Heart left ventricle (tissue), 16 donors: ENCODE measurements around the gene TUBE1. TPM values are rescaled to one million over a fixed set of nuclear protein-coding genes. Genes with fewer than 3 reads are reported as not detected.

Source experiments
- ATAC-seq, 4 donors: fragments of 200-7000 bp; cut with Tn5 transposase; one replicate each; pipeline ENCODE4 v1.9.1; 2020 to 2022; ENCODE audit warnings: moderate library complexity in 4 of 4, mild to moderate bottlenecking in 3 of 4, moderate number of reproducible peaks in 1 of 4
- DNase-seq, 5 donors: peaks; one replicate each; pipeline ENCODE4 v3.0.0-alpha.2; 2020
- H3K27ac ChIP-seq, 12 donors: fragments of 200-600 bp; sonication (generic) in 4 of 12; one replicate each; pipeline versions ENCODE4 v1.5.0 to v1.8.0; 2016 to 2022; ENCODE audit warnings: mild to moderate bottlenecking in 2 of 12
- H3K27me3 ChIP-seq, 9 donors: fragments of 200-600 bp; sonication (generic) in 2 of 9; one replicate each; pipeline versions ENCODE4 v1.5.1 to v1.8.0; 2016 to 2022; ENCODE audit warnings: mild to moderate bottlenecking in 3 of 9
- H3K36me3 ChIP-seq, 9 donors: fragments of 200-600 bp; sonication (generic) in 2 of 9; one replicate each; pipeline versions ENCODE4 v1.5.0 to v1.8.0; 2018 to 2022; ENCODE audit warnings: mild to moderate bottlenecking in 2 of 9
- H3K4me1 ChIP-seq, 12 donors: fragments of 200-600 bp; sonication (generic) in 4 of 12; one replicate each; pipeline versions ENCODE4 v1.5.0 to v1.8.0; 2016 to 2022; ENCODE audit warnings: mild to moderate bottlenecking in 3 of 12
- H3K4me3 ChIP-seq, 12 donors: fragments of 200-600 bp; sonication (generic) in 4 of 12; one replicate each; pipeline versions ENCODE4 v1.5.0 to v1.8.0; 2017 to 2022; ENCODE audit warnings: mild to moderate bottlenecking in 9 of 12, moderate library complexity in 4 of 12
- H3K9me3 ChIP-seq, 12 donors: fragments of 200-600 bp; sonication (generic) in 4 of 12; one replicate each; pipeline versions ENCODE4 v1.5.0 to v1.8.0; 2016 to 2022; ENCODE audit warnings: mild to moderate bottlenecking in 1 of 12
- CTCF ChIP-seq, 12 donors: fragments of 200-600 bp; sonication (generic) in 4 of 12; IDR thresholded peaks; one replicate each; pipeline versions ENCODE4 v1.5.0 to v1.8.0; 2018 to 2022; ENCODE audit warnings: antibody characterized with exemption in 12 of 12, mild to moderate bottlenecking in 5 of 12
- POLR2A ChIP-seq, 2 donors: fragments of 450-650 bp; IDR thresholded peaks; one replicate each; pipeline ENCODE4 v1.6.1; 2017; ENCODE audit warnings: antibody characterized with exemption in 2 of 2, mild to moderate bottlenecking in 2 of 2, moderate library complexity in 2 of 2
- WGBS, 4 donors: extraction: QIAGEN DNeasy Blood & Tissue Kit in 2 of 4; methylation state at CpG; one replicate each; pipeline versions ENCODE4 v1.1.5 to v1.1.7; 2013 to 2018; 5-methylcytosine and 5-hydroxymethylcytosine counted together
- intact Hi-C, 10 donors: fragments of 100-400 bp; cut with DNase I; formaldehyde crosslinking; loops; one replicate each; pipeline versions ENCODE4 v1.11.1 to v1.14.2; 2022
- polyA plus RNA-seq, 2 donors: library from polyadenylated mRNA; stranded (reverse); fragments of 200-250 nt; gene quantifications; one replicate each; pipeline ENCODE4 v1.2.3, GENCODE V29; 2013
- total RNA-seq, 9 donors: library from RNA; depleted of rRNA in 2 of 9; stranded (reverse); fragments of >200 nt in 2 of 9; fragmentation: NEBNext Ultra II Directional in 3 of 9; extraction: Animal tissue kit (Norgen Biotek cat#: 25700) in 3 of 9; gene quantifications; one replicate each; pipeline versions ENCODE4 v1.1.0 to v1.2.4, GENCODE V29; 2016 to 2023
- donor health status: ischemic (EF 13 %, LVEDD 7.1; RV severe dilation, severe dysfunction).
- donor health status: healthy with polysubstance abuse.
- donor health status: DM: no; HTN: yes; CAD: no.
- donor health status: DM: no; HTN: no; CAD: no.
- donor health status: ischemic (EF 25% LVEDD 6.9; RV normal size, moderate dysfunction).
- donor health status: ischemic (EF 25% LVEDD 5.7; RV mildly dilated, moderate dysfunction).
- donor health status: healthy.
- donor health status: DM: yes; HTN: yes; CAD: no.
- donor health status: ischemic (EF 35%, LVEDD 5.7; RV mildly dilated, moderate dysfunction).
- donor health status: nonischemic (EF 11% LVEDD 7.7; RV severe dilation, severe dysfunction).
- donor health status: DM: yes; HTN: yes; CAD: no.
- donor health status: PGD.
- donor health status: ischemic (EF 29% LVEDD 5.4; RV normal size, mild dysfunction).
- donor health status: nonischemic (EF 23%, LVEDD 6.1; RV moderate dilation, normal function).

TUBE1 gene
- total and polyA plus RNA-seq, 11 donors: 10.1 to 33.2 (median 23.3) TPM

GRCh38 chr6:112029045-112029822 lies 58.0 kb downstream of the TUBE1 start:
- WGBS, 4 donors: 77 to 81% (median 81%) methylated on average over 15 of the region's 15 CpGs
- Histone ChIP-seq H3K27me3 (no peaks in the 10 kb centered on the region), H3K9me3 (peaks cover 0 to 1% (median 0%) of the 10 kb centered on the region in 12 donors), H3K36me3 (no peaks in the 10 kb centered on the region), H3K4me1 (peaks cover 0 to 20% (median 6%) of the 10 kb centered on the region in 12 donors), H3K4me3 (no peak overlapping the region), H3K27ac (peak overlapping the region in 1 of 12 donors; percentile 53)
- peak in 1 of 4 donors; percentile 44 for ATAC-seq
- peak; percentile 51 to 79 (median 59) for DNase-seq
- intact Hi-C loops: no loop called here
- peak; percentile 43 to 76 (median 63) for TF ChIP-seq CTCF (IDR thresholded peaks at IDR 0.05)
- no peak for TF ChIP-seq POLR2A (IDR thresholded peaks at IDR 0.05)

GRCh38 chr6:112027942-112028674 lies 59.2 kb downstream of the TUBE1 start:
- ATAC-seq (no peak), DNase-seq (no peak)
- WGBS, 4 donors: 77 to 91% (median 84%) methylated on average over 3 of the region's 3 CpGs
- H3K36me3 ChIP-seq: no peaks in the 10 kb centered on the region
- H3K27ac ChIP-seq: peak overlapping the region in 1 of 12 donors; percentile 75
- intact Hi-C loops: no loop called here
- no peak overlapping the region for H3K4me3 ChIP-seq
- H3K9me3 ChIP-seq: peaks cover 0 to 8% (median 2%) of the 10 kb centered on the region in 12 donors
- TF ChIP-seq CTCF (IDR thresholded peaks at IDR 0.05) (no peak), POLR2A (IDR thresholded peaks at IDR 0.05) (no peak)
- no peaks in the 10 kb centered on the region for H3K27me3 ChIP-seq
- H3K4me1 ChIP-seq: peaks cover 0 to 20% (median 6%) of the 10 kb centered on the region in 12 donors

- peaks cover 0 to 8% (median 2%) of the 10 kb centered on the region in 12 donors for H3K9me3 ChIP-seq
- intact Hi-C loops: no loop called here
- peak overlapping the region in 1 of 12 donors; percentile 75 for H3K27ac ChIP-seq
- H3K27me3 ChIP-seq: no peaks in the 10 kb centered on the region
- H3K4me3 ChIP-seq: no peak overlapping the region
- no peak for ATAC-seq
- WGBS, 4 donors: 90 to 97% (median 96%) methylated on average over 4 of the region's 4 CpGs
- no peak for TF ChIP-seq CTCF (IDR thresholded peaks at IDR 0.05)
- TF ChIP-seq POLR2A (IDR thresholded peaks at IDR 0.05): no peak
- no peak for DNase-seq
- no peaks in the 10 kb centered on the region for H3K36me3 ChIP-seq
- H3K4me1 ChIP-seq: peaks cover 0 to 20% (median 6%) of the 10 kb centered on the region in 12 donors
Observed at GRCh38 chr6:112026933-112027332, 60.3 kb downstream of the TUBE1 start.

- Histone ChIP-seq H3K9me3 (peaks cover 0 to 8% (median 2%) of the 10 kb centered on the region in 12 donors), H3K4me1 (peaks cover 0 to 12% (median 4%) of the 10 kb centered on the region in 12 donors), H3K4me3 (no peak overlapping the region), H3K36me3 (no peaks in the 10 kb centered on the region), H3K27ac (no peak overlapping the region), H3K27me3 (no peaks in the 10 kb centered on the region)
- ATAC-seq: no peak
- intact Hi-C loops: no loop called here
- no peak for DNase-seq
- TF ChIP-seq POLR2A (IDR thresholded peaks at IDR 0.05) (no peak), CTCF (IDR thresholded peaks at IDR 0.05) (no peak)
- WGBS, 4 donors: 96 to 98% (median 98%) methylated on average over 4 of the region's 4 CpGs
Observed at GRCh38 chr6:112024464-112024863, 62.8 kb downstream of the TUBE1 start.
